Ovary (tissue), 9 donors: ENCODE data around the gene C19orf47. TPM values are rescaled to one million over a fixed set of nuclear protein-coding genes. Genes with fewer than 3 reads are reported as not detected.

Experiments
- DNase-seq, 5 donors: peaks; one replicate each; pipeline ENCODE4 v3.0.0-alpha.2; 2019 to 2020
- H3K27ac ChIP-seq, 2 donors: fragments of 200-600 bp; one replicate each; pipeline versions ENCODE4 v1.5.1 to v1.8.0; 2019 to 2022
- H3K27me3 ChIP-seq: fragments of 200-600 bp; one replicate; pipeline ENCODE4 v1.8.0; 2022
- H3K36me3 ChIP-seq: fragments of 200-600 bp; sonication (generic); one replicate; pipeline ENCODE4 v1.5.1; 2019
- H3K4me1 ChIP-seq: one replicate; pipeline ENCODE4 v1.8.1; 2013; ENCODE audit warnings: mild to moderate bottlenecking, moderate library complexity; ENCODE audit not compliant: insufficient read depth
- H3K4me3 ChIP-seq: fragments of 200-600 bp; sonication (generic); one replicate; pipeline ENCODE4 v1.5.1; 2017
- H3K9me3 ChIP-seq, 2 donors: fragments of 200-600 bp in 1 of 2; sonication (generic) in 1 of 2; one replicate each; pipeline versions ENCODE4 v1.5.1 to v1.8.1; 2013 to 2019; ENCODE audit warnings: mild to moderate bottlenecking in 1 of 2, moderate library complexity in 1 of 2
- EP300 ChIP-seq: sonication (generic); formaldehyde crosslinking; IDR thresholded peaks from one replicate; pipeline ENCODE4 v1.6.1; 2017; ENCODE audit warnings: antibody characterized with exemption
- POLR2A ChIP-seq: fragments of 450-650 bp; IDR thresholded peaks from one replicate; pipeline ENCODE4 v1.6.1; 2017; ENCODE audit warnings: antibody characterized with exemption, mild to moderate bottlenecking, moderate library complexity
- WGBS, 3 donors: extraction: QIAGEN DNeasy Blood & Tissue Kit in 1 of 3; methylation state at CpG; one replicate each; pipeline versions ENCODE4 v1.1.5 to v1.1.7; 2013 to 2017; 5-methylcytosine and 5-hydroxymethylcytosine counted together
- intact Hi-C, 4 donors: fragments of 100-400 bp; cut with DNase I; formaldehyde crosslinking; loops; one replicate each; pipeline versions ENCODE4 v1.11.0 to v1.15.1; 2022 to 2023
- polyA plus RNA-seq, 2 donors: library from polyadenylated mRNA; stranded (reverse); fragments of 200-250 nt in 1 of 2; fragments of 350-450 nt in 1 of 2; fragmentation: Illumina TruSeq in 1 of 2; extraction: RNeasy Lipid Tissue Mini Kit (QIAGEN cat#74804) in 1 of 2; gene quantifications; one replicate each; pipeline ENCODE4 v1.2.3, GENCODE V29; 2013 to 2014
- total RNA-seq, 7 donors: library from RNA; depleted of rRNA in 2 of 7; stranded (reverse); fragments of >200 nt in 2 of 7; fragmentation: NEBNext Ultra II Directional in 3 of 7; extraction: Animal tissue kit (Norgen Biotek cat#: 25700) in 3 of 7; gene quantifications; one replicate each; pipeline versions ENCODE4 v1.1.0 to v1.2.4, GENCODE V29; 2016 to 2023
- TF ChIP-seq, protein P1 (sequence below), 3 donors: fragments of 450-650 bp in 2 of 3; fragments of 200-600 bp in 1 of 3; IDR thresholded peaks; one replicate each; pipeline versions ENCODE4 v1.5.1 to v1.8.0; 2016 to 2022; ENCODE audit warnings: antibody characterized with exemption in 3 of 3, mild to moderate bottlenecking in 1 of 3
- donor health status: DM: no; HTN: no; CAD: no; lungs with moderate emphysema.
- donor health status: DM: no; HTN: no; CAD: no.
- donor health status: Bipolar disorder and iron deficiency.
- donor health status: DM: yes; HTN: yes; CAD: no.
- donor health status: DM: no; HTN: no; CAD: no.
- donor health status: DM: yes; HTN: yes; CAD: no.

Gene C19orf47
- total and polyA plus RNA-seq, 9 donors: 3.5 to 15.8 (median 12.2) TPM

DNA sequence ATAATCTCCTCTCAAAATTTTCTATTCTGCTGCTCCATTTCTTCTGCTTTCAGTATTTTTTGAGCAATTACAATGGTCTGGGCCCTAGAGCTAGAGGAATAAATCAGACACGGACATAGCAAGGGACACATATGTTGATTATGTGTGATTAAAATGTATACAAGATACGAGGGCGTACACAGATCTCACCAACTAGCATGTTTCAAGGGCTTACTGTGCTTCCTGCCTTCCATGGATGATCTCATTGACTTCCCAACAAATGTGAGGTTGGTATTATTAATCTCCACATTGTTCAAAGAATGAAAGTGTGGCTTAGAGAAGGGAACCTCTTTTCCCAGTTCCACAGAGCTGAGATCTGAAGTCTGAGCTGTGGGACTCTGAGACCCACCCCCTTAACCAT, 9.4 kb upstream of the C19orf47 start:
- Histone ChIP-seq H3K4me3 (no peak overlapping the region), H3K27ac (no peak overlapping the region), H3K4me1 (no peaks in the 10 kb centered on the region), H3K36me3 (no peaks in the 10 kb centered on the region), H3K9me3 (no peaks in the 10 kb centered on the region), H3K27me3 (no peaks in the 10 kb centered on the region)
- no peak for TF ChIP-seq EP300
- TF ChIP-seq, protein P1, sequence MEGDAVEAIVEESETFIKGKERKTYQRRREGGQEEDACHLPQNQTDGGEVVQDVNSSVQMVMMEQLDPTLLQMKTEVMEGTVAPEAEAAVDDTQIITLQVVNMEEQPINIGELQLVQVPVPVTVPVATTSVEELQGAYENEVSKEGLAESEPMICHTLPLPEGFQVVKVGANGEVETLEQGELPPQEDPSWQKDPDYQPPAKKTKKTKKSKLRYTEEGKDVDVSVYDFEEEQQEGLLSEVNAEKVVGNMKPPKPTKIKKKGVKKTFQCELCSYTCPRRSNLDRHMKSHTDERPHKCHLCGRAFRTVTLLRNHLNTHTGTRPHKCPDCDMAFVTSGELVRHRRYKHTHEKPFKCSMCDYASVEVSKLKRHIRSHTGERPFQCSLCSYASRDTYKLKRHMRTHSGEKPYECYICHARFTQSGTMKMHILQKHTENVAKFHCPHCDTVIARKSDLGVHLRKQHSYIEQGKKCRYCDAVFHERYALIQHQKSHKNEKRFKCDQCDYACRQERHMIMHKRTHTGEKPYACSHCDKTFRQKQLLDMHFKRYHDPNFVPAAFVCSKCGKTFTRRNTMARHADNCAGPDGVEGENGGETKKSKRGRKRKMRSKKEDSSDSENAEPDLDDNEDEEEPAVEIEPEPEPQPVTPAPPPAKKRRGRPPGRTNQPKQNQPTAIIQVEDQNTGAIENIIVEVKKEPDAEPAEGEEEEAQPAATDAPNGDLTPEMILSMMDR (IDR thresholded peaks at IDR 0.05): no peak
- TF ChIP-seq POLR2A: no peak
- intact Hi-C loops: no loop called here
- no peak for DNase-seq
- WGBS, 3 donors: 78 to 83% (median 80%) methylated on average over 3 of the region's 3 CpGs

DNA sequence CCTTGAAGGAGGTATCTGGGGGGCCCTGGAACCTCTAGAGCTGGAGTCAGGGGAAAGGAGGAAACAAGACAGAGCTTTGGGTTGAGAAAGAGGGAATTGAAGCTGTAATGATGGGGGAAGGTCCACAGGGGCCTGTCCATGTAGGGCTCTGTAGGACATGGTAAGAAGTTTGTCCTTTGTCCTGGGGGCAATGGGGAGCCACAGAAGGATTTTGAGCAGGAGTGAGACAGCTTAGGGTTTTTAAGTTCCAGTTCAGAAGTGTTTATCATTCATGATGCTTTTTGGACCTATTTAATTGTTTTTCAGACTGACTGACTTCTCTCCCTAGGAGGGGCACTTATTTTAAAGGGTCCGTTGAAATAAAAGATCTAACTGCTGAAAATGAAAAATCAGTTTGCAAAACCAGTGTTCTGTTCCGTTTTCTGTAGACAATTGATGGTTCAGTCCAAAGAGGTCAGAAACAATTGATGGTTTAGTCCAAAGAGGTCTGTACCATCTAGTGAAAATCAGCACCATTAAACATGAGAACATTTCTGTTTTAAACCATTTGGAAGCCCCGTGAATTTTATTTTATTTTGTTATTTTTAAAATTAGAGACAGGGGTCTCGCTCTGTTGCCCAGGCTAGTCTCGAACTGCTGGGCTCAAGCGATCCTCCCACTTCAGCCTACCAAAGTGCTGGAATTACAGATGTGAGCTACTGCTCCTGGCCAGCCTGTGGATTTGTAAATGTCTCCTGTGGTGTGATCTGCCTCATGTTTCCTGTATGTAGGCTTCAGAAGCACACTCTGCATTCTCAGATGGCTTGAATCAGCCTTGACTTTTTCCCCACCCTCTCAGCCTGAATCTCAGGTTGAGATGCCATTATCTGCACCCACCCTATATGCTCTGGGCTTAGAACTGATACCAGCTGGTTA, 8.7 kb upstream of the C19orf47 start:
- H3K4me1 ChIP-seq: no peaks in the 10 kb centered on the region
- no peaks in the 10 kb centered on the region for H3K9me3 ChIP-seq
- no peaks in the 10 kb centered on the region for H3K27me3 ChIP-seq
- TF ChIP-seq, protein P1 (IDR thresholded peaks at IDR 0.05): no peak
- TF ChIP-seq EP300: no peak
- no peak for TF ChIP-seq POLR2A
- no peak overlapping the region for H3K27ac ChIP-seq
- intact Hi-C loops: no loop called here
- no peak for DNase-seq
- WGBS, 3 donors: 79 to 82% (median 80%) methylated on average over 6 of the region's 6 CpGs
- H3K4me3 ChIP-seq: no peak overlapping the region
- H3K36me3 ChIP-seq: no peaks in the 10 kb centered on the region

DNA sequence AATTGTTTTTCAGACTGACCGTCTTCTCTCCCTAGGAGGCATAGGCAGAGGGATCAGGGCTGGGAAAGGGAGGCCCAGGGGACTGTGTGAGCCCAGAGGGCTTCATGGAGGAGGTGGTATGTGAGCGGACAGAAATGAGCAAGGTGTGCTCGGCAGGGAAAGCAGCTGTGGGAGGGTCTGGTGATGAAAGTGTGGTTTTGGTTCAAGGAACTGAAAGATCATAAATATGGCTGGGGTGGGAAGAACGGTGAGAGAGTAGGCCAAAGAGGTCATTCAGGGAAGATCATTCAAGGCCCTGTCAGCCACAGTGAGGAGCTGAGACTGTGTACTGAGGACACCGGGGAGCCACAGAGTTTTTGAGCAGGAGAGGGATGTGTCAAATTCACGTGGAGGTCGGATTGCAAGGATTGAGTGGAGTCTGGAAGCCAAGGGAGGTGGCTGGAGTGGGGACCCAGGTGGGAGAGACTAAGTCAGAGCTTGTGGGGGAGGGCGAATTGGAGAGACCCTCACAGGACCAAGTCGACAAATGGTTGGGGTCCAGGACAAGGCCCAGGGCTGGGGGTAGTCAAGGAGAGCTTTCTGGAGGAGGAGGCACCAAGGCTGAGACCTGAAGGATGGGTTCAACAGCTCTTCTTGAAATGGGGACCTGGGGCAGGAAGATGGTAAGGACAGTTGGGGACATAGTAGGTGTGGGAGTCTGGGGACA, 7.9 kb upstream of the C19orf47 start:
- H3K4me3 ChIP-seq: no peak overlapping the region
- no peak overlapping the region for H3K27ac ChIP-seq
- intact Hi-C loops: no loop called here
- 70 to 73% (median 71%) methylated on average over 9 of the region's 9 CpGs for WGBS, 3 donors
- H3K27me3 ChIP-seq: no peaks in the 10 kb centered on the region
- H3K9me3 ChIP-seq: no peaks in the 10 kb centered on the region
- TF ChIP-seq, protein P1 (IDR thresholded peaks at IDR 0.05): no peak
- no peak for TF ChIP-seq POLR2A
- TF ChIP-seq EP300: no peak
- DNase-seq: no peak
- H3K4me1 ChIP-seq: no peaks in the 10 kb centered on the region
- no peaks in the 10 kb centered on the region for H3K36me3 ChIP-seq

GRCh38 chr19:40348961-40349507, 837 bp upstream of the C19orf47 start:
- H3K4me3 ChIP-seq: peak overlapping the region; percentile 94
- H3K36me3 ChIP-seq: no peaks in the 10 kb centered on the region
- peaks cover 7% of the 10 kb centered on the region for H3K4me1 ChIP-seq
- peak overlapping the region in 1 of 2 donors; percentile 51 for H3K27ac ChIP-seq
- DNase-seq: no peak
- no peak for TF ChIP-seq EP300
- TF ChIP-seq, protein P1 (IDR thresholded peaks at IDR 0.05): no peak
- H3K27me3 ChIP-seq: no peaks in the 10 kb centered on the region
- H3K9me3 ChIP-seq: no peaks in the 10 kb centered on the region
- intact Hi-C loops: no loop called here
- 9 to 13% (median 12%) methylated on average over 17 of the region's 17 CpGs for WGBS, 3 donors
